Esophagus squamous epithelium (tissue), 4 donors: Measurements from ENCODE around the gene GPT2.

Experiments
- CTCF ChIP-seq, 6 experiments: fragments of 450-650 bp in 4 of 6; fragments of 200-600 bp in 2 of 6; sonication (generic) in 2 of 6; IDR thresholded peaks; one replicate each; pipeline ENCODE4 v1.5.1; 2016 to 2019; ENCODE audit warnings: antibody characterized with exemption in 6 of 6, mild to moderate bottlenecking in 4 of 6, moderate library complexity in 4 of 6
- POLR2A ChIP-seq, 4 donors: fragments of 450-650 bp; IDR thresholded peaks; one replicate each; pipeline ENCODE4 v1.6.1; 2017; ENCODE audit warnings: antibody characterized with exemption in 4 of 4, mild to moderate bottlenecking in 4 of 4, moderate library complexity in 3 of 4

- TF ChIP-seq CTCF (IDR thresholded peaks at IDR 0.05) (peak; percentile 73 to 93 (median 80)), POLR2A (IDR thresholded peaks at IDR 0.05) (no peak)
These were observed 45.5 kb downstream of the GPT2 start for GRCh38 chr16:46929378-46930332.
